ENCODE measurements around the gene SELENOI. TPM values are rescaled to one million over a fixed set of nuclear protein-coding genes. Genes with fewer than 3 reads are reported as not detected.

The SELENOI gene
- total and polyA plus RNA-seq, 2 experiments from 2014 or later: 8.4 to 67.8 TPM

- TF ChIP-seq, protein P1, sequence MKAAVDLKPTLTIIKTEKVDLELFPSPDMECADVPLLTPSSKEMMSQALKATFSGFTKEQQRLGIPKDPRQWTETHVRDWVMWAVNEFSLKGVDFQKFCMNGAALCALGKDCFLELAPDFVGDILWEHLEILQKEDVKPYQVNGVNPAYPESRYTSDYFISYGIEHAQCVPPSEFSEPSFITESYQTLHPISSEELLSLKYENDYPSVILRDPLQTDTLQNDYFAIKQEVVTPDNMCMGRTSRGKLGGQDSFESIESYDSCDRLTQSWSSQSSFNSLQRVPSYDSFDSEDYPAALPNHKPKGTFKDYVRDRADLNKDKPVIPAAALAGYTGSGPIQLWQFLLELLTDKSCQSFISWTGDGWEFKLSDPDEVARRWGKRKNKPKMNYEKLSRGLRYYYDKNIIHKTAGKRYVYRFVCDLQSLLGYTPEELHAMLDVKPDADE (IDR thresholded peaks at IDR 0.05): no peak
- TF ChIP-seq NANOG (IDR thresholded peaks at IDR 0.05; ENCODE audit: borderline replicate concordance): no peak
- TF ChIP-seq ZNF114 (CRISPR knock-in tag; IDR thresholded peaks at IDR 0.05): no peak
- no peak for TF ChIP-seq CTCF (conservative IDR thresholded peaks at IDR 0.05; ENCODE audit: low read depth in 2 of 2)
- TF ChIP-seq POLR2AphosphoS5 (IDR thresholded peaks at IDR 0.05; ENCODE audit: low read depth): no peak
- TF ChIP-seq CREB1 (CRISPR knock-in tag; IDR thresholded peaks at IDR 0.05; ENCODE audit: low read depth): no peak
- TF ChIP-seq EZH2 (IDR thresholded peaks at IDR 0.05; ENCODE audit: low read depth, unreplicated experiment): no peak
- no peak for TF ChIP-seq JUNB (IDR thresholded peaks at IDR 0.05; ENCODE audit: unreplicated experiment)
- no peak for TF ChIP-seq STAT1 (IDR thresholded peaks at IDR 0.05; ENCODE audit: unreplicated experiment)
- no peak for TF ChIP-seq EZH2phosphoT487 (IDR thresholded peaks at IDR 0.05; ENCODE audit: unreplicated experiment)
- TF ChIP-seq ZNF331 (CRISPR knock-in tag; IDR thresholded peaks at IDR 0.05; ENCODE audit: low read depth): no peak
Observed at GRCh38 chr2:26399771-26400376, 53.9 kb downstream of the SELENOI start (continued).

GRCh38 chr2:26400723-26401122 lies 54.8 kb downstream of the SELENOI start:
- H3K9me3 Mint-ChIP-seq: no peaks in the 10 kb centered on the region
- no peak for TF ChIP-seq JUNB (IDR thresholded peaks at IDR 0.05; ENCODE audit: unreplicated experiment)
- TF ChIP-seq NANOG (IDR thresholded peaks at IDR 0.05; ENCODE audit: borderline replicate concordance): no peak
- no peak for TF ChIP-seq CREB1 (CRISPR knock-in tag; IDR thresholded peaks at IDR 0.05; ENCODE audit: low read depth)
- TF ChIP-seq, protein P2, sequence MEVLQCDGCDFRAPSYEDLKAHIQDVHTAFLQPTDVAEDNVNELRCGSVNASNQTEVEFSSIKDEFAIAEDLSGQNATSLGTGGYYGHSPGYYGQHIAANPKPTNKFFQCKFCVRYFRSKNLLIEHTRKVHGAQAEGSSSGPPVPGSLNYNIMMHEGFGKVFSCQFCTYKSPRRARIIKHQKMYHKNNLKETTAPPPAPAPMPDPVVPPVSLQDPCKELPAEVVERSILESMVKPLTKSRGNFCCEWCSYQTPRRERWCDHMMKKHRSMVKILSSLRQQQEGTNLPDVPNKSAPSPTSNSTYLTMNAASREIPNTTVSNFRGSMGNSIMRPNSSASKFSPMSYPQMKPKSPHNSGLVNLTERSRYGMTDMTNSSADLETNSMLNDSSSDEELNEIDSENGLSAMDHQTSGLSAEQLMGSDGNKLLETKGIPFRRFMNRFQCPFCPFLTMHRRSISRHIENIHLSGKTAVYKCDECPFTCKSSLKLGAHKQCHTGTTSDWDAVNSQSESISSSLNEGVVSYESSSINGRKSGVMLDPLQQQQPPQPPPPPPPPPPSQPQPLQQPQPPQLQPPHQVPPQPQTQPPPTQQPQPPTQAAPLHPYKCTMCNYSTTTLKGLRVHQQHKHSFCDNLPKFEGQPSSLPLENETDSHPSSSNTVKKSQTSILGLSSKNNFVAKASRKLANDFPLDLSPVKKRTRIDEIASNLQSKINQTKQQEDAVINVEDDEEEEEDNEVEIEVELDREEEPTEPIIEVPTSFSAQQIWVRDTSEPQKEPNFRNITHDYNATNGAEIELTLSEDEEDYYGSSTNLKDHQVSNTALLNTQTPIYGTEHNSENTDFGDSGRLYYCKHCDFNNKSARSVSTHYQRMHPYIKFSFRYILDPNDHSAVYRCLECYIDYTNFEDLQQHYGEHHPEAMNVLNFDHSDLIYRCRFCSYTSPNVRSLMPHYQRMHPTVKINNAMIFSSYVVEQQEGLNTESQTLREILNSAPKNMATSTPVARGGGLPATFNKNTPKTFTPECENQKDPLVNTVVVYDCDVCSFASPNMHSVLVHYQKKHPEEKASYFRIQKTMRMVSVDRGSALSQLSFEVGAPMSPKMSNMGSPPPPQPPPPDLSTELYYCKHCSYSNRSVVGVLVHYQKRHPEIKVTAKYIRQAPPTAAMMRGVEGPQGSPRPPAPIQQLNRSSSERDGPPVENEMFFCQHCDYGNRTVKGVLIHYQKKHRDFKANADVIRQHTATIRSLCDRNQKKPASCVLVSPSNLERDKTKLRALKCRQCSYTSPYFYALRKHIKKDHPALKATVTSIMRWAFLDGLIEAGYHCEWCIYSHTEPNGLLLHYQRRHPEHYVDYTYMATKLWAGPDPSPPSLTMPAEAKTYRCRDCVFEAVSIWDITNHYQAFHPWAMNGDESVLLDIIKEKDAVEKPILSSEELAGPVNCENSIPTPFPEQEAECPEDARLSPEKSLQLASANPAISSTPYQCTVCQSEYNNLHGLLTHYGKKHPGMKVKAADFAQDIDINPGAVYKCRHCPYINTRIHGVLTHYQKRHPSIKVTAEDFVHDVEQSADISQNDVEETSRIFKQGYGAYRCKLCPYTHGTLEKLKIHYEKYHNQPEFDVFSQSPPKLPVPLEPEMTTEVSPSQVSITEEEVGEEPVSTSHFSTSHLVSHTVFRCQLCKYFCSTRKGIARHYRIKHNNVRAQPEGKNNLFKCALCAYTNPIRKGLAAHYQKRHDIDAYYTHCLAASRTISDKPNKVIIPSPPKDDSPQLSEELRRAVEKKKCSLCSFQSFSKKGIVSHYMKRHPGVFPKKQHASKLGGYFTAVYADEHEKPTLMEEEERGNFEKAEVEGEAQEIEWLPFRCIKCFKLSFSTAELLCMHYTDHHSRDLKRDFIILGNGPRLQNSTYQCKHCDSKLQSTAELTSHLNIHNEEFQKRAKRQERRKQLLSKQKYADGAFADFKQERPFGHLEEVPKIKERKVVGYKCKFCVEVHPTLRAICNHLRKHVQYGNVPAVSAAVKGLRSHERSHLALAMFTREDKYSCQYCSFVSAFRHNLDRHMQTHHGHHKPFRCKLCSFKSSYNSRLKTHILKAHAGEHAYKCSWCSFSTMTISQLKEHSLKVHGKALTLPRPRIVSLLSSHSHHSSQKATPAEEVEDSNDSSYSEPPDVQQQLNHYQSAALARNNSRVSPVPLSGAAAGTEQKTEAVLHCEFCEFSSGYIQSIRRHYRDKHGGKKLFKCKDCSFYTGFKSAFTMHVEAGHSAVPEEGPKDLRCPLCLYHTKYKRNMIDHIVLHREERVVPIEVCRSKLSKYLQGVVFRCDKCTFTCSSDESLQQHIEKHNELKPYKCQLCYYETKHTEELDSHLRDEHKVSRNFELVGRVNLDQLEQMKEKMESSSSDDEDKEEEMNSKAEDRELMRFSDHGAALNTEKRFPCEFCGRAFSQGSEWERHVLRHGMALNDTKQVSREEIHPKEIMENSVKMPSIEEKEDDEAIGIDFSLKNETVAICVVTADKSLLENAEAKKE (CRISPR knock-in tag; IDR thresholded peaks at IDR 0.05): no peak
- no peak for TF ChIP-seq ZNF331 (CRISPR knock-in tag; IDR thresholded peaks at IDR 0.05; ENCODE audit: low read depth)
- TF ChIP-seq CTCF (conservative IDR thresholded peaks at IDR 0.05; ENCODE audit: low read depth in 2 of 2): no peak
- no peak for TF ChIP-seq EZH2 (IDR thresholded peaks at IDR 0.05; ENCODE audit: low read depth, unreplicated experiment)

More at GRCh38 chr2:26400723-26401122, 54.8 kb downstream of the SELENOI start:
- H3K36me3 Mint-ChIP-seq (ENCODE audit: low read depth): no peaks in the 10 kb centered on the region
- ATAC-seq (no peak), DNase-seq (ENCODE audit: low spot score) (no peak)
- H2AFZ ChIP-seq: no peak overlapping the region
- no peak overlapping the region for H3K4me3 Mint-ChIP-seq
- no peaks in the 10 kb centered on the region for H3K27me3 ChIP-seq (ENCODE audit: insufficient read depth)
- no peak overlapping the region for H3K4me2 ChIP-seq
- H4K20me1 ChIP-seq (replicated peaks; ENCODE audit: insufficient read depth): no peaks in the 10 kb centered on the region
- no peaks in the 10 kb centered on the region; the same call in 2 of the 3 replicates for H3K4me1 Mint-ChIP-seq
- H3K36me3 ChIP-seq (ENCODE audit: insufficient read depth): no peaks in the 10 kb centered on the region
- no peak overlapping the region for H3K27ac ChIP-seq (ENCODE audit: low read depth)
- H3K4me3 ChIP-seq: no peak overlapping the region
- no peak overlapping the region for H3K27ac Mint-ChIP-seq
- H3K79me2 ChIP-seq (replicated peaks; ENCODE audit: insufficient read depth): no peaks in the 10 kb centered on the region
- H3K4me1 ChIP-seq (ENCODE audit: insufficient read depth): peaks cover 10% of the 10 kb centered on the region; the same call in 1 of the 2 replicates
- H3F3A ChIP-seq (replicated peaks; ENCODE audit: low read depth): no peaks in the 10 kb centered on the region
- H3K27me3 Mint-ChIP-seq (ENCODE audit: insufficient read depth, low read depth, poor library complexity): peaks cover 7% of the 10 kb centered on the region
- H3K9me2 ChIP-seq (ENCODE audit: insufficient read depth): no peaks in the 10 kb centered on the region
